SKM-1 treated with dmso at 0.1 percent for 144 hours (cell line): ENCODE measurements around the gene HOXD8.

Source experiments
- DNase-seq: peaks from one replicate; lab custom pipeline; 2025; ENCODE audit not compliant: unreplicated experiment; lab: John Stamatoyannopoulos, UW

HOXD8 gene

DNA sequence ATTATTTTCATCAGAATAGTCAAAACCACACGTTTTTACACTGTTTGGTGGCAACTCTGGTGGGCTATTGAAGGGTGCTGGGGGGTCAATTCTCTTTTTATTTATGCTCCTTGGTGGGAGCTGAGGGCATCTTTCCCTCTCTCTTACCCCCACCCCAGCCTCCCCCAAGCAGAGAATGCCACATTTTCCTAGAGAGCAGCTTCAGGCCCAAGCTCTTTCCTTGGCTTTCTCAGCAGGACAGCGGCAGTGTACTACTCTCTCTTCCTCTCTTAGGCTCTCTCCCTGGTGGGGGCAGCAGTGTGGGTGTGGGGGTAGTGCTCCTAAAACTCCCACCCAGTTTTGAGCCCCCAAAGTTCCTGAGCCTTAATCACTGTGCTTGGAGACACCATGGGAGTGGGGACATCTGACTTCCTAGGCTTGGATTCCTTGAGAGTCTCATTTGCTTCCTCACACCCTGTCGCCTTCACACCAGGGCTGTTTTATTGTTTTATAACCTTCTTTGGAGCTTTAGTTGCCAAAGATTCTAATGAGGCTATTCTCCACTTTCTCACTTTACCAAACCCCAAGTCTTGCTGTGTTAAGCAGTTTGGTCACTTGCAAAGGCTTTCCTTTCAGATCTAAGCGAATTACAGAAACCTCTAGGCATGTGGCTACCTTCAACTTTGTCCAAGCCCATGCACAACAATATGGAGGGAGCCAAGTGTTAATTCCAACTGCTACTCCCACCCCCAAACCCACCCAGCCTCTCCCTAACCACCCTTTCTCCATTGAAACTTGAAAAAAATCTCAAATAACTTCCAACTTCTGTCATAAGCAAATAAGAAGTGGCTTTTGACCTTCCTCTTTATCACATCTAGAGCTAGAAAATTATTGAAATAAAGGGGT lies 15.8 kb downstream of the HOXD8 start:
- DNase-seq: no peak

DNA sequence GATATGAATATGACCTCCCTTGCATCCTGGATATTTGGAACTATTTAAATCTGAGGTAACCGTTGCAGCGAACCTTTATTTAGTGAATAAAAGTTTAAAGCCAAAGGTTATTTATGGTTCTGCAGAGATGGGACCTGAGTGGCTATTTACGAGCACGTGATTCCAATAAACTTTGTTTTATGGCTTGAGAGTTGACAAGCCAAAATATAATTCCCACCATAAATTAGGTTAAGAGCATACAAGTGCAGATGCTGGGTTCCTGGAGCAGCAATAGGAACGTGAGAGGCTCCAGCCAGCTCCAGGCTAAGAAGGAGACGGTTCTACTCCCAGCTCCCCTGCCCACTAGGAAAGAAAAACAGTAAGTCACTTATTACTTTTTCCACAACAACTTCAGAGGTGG lies 16.6 kb downstream of the HOXD8 start:
- DNase-seq: no peak

DNA sequence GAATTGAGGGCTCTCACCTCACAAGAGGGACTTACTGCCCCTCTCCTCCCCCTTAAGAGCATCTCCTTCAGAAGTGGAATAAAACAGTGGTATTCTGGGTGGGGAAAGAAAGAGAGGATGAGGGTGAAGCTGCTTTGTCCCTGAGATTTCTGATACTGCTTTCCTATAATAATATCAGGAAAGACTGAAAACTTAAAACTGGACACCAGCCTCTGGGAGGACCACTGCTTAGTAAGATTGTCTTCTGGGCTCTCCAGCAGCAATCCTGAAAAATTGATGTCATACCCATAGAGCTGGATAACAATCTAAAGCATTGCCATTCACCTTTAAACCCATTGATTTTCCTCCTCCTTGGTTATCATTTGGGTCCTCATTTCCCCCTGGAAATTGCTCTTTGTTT lies 17.1 kb downstream of the HOXD8 start:
- DNase-seq: no peak

DNA sequence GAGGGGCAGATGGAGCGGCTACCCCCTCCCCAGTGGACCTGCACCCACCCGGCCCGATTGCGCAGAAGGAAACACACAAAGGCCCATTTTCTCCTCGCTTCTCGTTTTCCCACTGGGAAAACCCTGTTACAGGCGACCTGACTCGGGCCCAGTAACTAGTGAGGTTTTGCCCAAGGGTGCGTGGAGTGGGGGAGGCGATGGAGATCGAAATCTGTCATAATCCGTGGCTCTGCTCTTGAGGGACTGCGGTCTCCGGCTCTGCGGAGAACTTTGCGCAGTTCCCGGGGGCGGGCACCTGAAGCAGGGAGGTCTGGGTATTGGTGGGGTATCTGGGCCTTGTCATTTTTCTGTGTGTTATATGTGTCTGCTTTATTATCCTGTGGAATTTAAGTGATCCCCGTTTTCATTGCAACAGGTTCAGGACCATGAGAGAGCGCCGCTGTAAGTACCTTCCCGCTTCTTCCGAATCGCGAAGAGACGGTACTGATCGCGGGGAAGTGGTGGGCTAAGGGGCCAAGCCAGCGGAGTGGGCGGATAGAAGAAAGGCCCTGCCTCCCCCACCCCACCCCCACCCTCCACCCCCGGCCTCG lies 17.8 kb downstream of the HOXD8 start:
- no peak for DNase-seq

DNA sequence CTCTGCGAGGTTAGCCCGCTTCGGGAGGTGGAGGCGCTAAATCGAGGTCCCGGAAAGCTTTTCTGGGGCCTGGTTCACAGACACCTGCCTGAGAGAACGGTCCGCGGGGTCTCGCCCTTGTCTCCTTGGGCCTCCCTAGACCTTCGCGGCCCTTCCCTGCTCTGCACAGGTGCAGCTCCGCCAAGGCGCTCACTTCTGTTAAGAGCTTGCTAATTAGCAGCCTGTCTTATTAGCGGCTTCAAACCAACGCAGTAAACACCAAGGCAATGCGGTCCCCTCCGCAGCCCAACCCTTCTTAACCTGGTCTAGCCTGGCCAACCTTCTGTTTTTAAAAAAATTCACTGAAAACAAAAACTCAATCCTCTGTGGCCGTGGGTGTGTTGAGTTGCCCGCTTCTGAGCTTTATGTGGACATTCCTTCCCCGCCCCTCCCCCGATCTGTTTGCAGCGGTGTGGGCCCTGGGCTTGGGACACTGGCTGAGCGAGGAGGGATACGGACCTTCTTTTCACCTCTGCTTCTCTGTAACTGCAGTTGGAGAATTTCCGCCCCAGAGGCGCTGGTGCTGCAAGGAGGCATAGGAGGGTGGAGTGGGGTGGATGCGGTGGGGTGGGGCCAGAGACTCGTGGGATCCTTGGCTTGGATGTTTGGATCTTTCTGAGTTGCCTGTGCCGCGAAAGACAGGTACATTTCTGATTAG lies 18.4 kb downstream of the HOXD8 start:
- DNase-seq: no peak

DNA sequence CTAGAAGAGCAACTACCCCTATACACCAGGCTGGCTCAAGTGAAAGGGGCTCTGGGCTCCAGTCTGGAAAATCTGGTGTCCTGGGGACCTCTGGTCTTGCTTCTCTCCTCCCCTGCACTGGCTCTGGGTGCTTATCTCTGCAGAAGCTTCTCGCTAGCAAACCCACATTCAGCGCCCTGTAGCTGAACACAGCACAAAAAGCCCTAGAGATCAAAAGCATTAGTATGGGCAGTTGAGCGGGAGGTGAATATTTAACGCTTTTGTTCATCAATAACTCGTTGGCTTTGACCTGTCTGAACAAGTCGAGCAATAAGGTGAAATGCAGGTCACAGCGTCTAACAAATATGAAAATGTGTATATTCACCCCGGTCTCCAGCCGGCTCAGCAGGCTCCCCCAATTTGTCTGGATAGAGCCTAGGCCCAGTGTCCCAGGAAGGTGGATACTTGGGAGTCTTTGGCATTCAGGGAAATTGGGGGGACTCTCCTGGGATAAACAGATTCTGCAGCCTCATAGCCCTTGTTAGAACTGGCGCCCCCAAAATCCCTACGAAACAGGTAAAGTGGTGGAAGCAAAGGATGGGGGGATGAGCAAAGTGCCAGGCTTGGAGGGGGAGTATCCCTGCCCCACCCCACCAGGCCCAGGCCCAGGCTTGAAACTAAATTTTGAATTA lies 19.4 kb downstream of the HOXD8 start:
- DNase-seq: no peak

DNA sequence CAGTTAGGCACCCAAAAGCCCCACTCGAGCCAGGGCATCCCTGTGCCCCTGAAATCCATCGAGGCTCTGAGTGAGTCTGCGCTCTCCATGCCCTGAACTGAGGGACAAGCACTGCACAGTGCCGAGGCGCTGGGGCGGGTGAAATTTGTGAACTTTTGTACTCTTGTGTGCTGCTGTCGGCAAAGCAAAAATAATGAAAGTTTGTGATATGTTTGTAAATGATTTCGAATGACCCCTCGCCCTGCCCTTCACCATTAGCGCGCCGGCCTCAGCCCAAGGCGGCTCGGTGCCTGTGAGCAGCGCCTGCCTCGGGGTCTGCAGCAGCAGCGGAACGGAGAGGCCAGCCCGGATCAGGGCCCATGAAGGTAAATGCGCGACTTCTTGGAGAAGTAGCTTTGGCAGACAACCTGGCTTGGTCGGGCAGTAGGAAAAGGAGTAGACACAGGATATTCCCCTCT lies 20.0 kb downstream of the HOXD8 start:
- no peak for DNase-seq

DNA sequence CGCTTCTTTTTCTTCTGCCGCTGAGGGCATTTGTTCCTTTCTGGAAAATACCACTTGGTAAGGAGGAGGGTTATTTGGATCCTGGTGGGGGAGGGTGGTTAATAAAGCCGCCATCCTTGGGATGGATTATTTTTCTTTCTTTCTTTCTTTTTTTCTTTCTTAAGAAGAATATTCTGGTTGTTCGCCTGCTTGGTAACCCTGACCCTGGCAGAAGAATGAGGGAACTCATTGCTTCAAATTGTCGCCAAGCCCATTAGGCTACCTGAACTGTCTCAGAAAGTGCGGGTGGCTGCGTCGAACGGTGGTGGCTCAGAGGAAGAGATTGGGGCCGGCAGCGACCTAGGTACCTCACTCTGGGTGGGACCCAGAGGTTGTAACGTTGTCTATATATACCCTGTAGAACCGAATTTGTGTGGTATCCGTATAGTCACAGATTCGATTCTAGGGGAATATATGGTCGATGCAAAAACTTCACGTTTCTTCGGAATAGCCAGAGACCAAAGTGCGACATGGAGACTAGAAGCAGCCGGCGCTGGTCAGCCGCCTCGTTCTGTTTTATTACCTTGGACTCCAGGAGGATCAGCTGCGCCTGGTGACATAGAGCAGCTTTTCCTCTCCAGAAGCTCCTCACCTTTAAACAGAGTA lies 20.6 kb downstream of the HOXD8 start:
- no peak for DNase-seq

DNA sequence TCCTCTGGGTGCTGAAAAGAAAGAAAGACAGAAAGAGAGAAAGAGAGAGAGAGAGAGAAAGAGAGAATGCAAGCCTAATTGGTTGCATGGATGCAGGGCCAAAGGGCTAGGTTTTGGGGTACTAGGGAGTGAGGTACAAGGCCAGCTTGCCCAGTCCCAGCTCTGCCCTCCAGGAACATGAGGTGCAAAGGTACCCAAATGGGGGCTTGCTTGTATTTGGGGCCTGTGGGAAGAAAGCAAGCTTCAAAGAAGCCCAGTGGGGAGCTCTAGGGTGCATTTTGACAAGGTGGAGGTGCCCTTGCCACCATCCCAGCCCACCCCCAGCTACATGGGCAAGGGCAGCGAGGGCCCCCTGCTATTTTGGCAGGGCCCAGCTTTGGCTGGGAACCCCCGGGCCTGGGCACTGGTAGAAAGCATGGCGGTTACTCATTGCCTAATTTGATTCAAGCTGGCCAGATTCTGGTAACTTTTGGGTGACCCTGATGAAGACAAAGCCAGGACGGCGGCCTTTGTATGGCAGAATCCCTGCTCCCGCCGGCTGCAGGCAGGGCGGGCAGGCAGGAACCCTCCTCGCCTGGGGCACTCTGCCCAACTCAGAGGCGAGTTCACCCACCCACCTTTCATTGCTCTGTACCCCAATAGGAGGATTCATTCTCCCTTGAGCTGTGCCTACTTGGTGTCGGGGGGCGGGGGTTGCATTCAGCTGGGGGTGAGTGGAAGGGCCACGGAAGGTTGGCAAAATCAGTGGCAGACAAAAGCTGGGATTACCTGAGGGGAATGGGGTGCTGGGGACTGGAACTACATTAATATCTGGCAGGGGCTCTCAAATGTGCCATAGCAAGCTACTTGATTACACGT lies 21.3 kb downstream of the HOXD8 start:
- DNase-seq: no peak

DNA sequence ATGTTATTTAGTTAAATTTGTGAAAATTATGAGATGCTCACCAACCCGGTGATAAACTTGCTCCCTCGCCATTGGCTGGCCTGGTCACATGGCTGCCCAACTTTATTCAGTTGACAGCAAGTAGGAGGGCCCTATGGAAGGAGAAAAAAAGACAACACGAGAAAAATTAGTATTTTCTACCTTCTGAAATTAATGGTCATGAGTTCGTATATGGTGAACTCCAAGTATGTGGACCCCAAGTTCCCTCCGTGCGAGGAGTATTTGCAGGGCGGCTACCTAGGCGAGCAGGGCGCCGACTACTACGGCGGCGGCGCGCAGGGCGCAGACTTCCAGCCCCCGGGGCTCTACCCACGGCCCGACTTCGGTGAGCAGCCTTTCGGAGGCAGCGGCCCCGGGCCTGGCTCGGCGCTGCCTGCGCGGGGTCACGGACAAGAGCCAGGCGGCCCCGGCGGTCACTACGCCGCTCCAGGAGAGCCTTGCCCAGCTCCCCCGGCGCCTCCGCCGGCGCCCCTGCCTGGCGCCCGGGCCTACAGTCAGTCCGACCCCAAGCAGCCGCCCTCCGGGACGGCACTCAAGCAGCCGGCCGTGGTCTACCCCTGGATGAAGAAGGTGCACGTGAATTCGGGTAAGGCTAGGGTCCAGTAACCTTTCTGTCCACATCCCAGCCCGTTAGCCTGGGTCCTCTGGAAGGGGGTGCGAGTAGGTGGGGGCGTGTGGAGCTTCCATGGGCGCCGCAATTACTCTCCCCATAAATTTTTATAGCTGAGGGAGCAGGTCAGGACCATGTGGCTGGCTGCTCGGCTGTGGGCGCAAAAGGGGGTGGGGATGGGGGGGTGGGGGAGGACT lies 22.2 kb downstream of the HOXD8 start, which contains the start of gene HOXD4:
TSS of gene HOXD4 (plus strand) at position 109 of the 846 bp plus-strand sequence. CDS start at position 193, 84 bp downstream.
- no peak for DNase-seq

DNA sequence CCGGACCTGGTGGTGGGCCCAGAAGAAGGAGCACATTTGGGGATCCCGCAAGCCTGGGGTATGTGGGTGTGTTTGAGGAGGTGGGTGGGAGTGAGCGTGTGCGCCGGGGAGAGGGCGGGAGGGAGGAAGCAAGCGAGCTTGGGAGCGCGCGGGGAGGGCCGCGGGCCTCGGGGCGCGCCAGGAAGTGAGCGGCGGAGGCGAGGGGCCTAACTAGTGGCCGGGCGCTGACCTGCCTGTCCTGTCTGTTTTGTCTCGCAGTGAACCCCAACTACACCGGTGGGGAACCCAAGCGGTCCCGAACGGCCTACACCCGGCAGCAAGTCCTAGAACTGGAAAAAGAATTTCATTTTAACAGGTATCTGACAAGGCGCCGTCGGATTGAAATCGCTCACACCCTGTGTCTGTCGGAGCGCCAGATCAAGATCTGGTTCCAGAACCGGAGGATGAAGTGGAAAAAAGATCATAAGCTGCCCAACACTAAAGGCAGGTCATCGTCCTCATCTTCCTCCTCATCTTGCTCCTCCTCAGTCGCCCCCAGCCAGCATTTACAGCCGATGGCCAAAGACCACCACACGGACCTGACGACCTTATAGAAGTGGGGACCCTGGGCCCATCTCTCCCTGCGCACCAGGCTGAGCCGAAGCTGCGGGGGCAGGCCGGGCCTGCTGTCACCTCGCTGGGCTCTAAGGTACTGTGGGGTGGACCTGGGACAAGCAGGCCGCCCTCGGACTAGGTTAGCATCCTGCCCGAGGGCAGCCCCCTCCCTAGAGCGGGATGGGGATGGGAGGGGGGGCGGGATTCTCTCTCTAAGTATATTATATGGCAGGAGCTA lies 23.1 kb downstream of the HOXD8 start:
- DNase-seq: no peak

DNA sequence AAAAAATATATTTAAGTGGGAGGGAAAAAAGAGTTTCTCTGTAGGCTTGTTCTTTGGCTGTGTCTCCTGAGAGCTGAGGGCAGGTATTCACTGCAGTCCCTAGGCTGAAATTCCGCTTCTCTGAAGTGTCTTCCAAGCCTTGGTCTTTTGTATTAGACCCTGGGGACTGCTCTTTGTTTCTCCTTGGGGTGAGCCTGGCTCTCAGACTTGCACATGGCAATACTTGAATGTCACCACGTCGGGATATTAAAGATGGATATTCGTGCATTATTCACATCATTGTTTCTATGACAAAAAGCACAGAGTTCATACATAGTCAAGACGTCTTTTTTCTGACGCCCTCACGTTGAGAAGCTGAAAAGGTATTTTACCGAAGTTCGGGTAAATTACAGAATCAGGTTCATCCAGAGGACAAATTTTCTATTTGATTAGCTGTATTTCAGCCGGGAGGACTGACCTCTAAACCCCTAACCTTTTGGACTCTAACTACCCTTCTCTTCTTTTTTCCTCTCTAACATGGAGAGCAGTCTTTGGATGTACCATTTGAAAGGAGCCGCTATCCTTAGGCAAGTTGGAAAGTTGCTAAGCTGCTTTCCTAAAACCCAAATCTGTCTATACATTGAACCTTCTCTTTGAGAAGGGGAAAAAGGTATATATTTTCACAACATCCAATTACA lies 25.2 kb downstream of the HOXD8 start:
- DNase-seq: no peak

DNA sequence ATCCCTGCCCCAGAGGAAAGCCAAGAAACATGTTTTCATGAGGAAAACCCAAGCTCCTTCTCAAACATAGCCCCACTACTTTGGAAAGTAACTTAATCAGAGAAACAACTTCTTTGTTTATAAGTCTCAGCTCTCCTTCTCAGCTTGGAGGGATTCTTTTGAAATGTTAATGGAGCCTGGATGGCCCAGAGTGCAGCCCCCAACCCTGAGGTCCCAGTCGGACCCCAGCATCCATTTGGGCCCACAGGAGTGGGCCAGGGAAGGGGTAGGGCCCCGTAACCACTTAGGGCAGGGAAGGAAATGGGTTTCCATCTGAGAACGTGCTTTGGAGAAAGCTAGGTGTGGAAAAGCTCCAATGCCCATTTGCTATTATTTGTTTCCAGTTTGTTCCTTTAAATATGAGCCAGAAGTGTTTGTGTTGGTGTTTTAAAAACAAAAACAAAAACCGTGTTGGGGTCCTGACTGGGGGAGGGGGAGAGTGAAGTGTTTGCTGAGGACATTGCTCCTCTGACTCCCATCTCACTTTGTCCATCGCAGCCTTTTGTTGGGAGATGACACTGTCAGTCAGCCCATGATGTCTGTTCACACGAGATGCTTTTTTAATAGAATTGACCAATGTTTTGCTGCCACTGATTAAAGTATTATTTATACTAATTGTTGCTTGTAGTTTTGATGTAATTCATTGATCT lies 26.0 kb downstream of the HOXD8 start:
- no peak for DNase-seq

DNA sequence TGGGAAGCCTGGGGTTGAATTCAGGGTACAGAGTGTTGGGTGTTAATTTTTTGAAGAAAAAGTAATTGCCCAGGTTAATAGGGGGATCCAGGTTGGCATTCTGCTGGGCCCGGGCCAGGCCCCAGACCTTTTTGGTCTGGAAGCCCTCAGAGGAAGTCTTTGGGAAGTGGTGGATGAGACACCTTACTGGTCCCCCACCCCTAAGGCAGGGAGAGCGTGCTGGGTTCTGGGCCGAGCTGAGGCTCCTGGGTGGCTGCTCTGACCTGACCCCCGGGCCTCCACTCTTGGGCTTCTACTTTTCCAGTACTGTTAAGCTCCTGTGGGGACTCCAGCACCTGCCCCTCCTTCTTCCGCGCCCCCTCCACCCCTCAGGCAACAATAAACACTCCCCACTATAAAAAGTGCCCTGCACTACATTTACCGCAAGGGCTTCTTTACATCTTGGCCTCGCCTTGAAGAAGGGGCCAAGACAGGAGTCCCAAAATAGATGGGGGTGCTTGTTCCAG lies 26.8 kb downstream of the HOXD8 start:
- DNase-seq: no peak

DNA sequence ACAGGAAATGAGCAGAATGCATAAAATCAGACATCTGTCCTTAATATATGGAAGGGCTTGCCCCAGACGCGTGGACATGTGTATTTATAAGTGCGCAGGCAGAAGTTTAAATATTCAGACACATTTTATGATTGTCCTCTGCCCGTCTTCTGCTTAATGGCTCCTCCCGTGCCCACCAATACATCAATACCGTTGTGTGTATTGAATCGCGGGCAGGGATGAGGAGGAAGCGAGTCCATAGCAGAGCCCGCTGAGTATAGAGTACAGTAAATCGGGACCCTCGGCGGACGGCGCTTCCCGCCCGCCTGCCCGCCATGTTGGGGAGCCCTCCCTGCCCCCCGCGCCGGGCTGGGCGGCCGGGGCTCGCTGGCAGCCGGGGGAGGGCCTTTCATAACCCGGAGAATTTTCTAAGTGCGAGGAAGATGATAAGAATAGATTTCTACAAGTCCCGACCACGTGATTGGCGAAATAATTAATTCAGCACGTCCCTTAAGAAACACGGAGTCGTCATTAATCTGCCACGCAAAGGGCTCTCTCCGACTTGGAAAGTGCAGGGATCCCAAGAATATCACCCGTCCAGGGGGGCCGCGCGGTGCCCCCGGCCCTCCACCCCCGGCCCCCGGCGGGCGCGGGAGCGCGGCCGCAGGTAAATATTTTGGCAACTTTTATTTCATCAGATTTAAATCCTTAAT lies 27.4 kb downstream of the HOXD8 start, which contains the start of gene HOXD3:
TSS of gene HOXD3 (plus strand) at position 501 of the 692 bp plus-strand sequence. CDS start 11,808 bp downstream, outside the sequence.
- DNase-seq: no peak
